Superior temporal gyrus (tissue), 1 donor: ENCODE results near the gene DOP1B.
A peak's percentile ranks its signal among the peaks of the same experiment; 100 is the strongest.
"Not testable (repeated sequence)": the region's sequence is repeated elsewhere in the genome, so short reads cannot be mapped to it uniquely, and the experiment has no call there.

ENCODE experiments used
- DNase-seq: peaks from one replicate; pipeline ENCODE4 v3.0.0-alpha.2; 2016; ENCODE audit errors: extremely low spot score

Gene DOP1B

GRCh38 chr21:36175771-36176565 is 19.3 kb downstream of the DOP1B start:
- no peak for DNase-seq

DNA sequence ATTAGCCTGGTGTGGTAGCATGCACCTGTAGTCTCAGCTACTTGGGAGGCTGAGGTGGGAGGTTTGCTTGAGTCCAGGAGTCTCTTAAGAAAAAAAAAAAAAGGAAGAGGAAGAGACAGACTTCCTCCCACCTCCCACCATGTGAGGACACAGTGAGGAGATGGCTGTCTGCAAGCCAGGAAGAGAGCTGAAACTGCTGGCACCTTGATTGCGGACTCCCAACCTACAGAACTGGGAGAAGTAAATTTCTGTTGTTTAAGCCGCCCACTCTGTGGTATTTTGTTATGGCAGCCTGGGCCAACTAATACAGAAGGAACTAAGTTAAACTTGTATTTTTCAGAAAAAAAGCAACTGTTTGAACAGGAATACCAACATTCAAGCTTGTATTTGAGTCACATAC is 21.7 kb downstream of the DOP1B start:
- DNase-seq = no peak

GRCh38 chr21:36179145-36179544 is 22.5 kb downstream of the DOP1B start:
- DNase-seq = no peak

DNA sequence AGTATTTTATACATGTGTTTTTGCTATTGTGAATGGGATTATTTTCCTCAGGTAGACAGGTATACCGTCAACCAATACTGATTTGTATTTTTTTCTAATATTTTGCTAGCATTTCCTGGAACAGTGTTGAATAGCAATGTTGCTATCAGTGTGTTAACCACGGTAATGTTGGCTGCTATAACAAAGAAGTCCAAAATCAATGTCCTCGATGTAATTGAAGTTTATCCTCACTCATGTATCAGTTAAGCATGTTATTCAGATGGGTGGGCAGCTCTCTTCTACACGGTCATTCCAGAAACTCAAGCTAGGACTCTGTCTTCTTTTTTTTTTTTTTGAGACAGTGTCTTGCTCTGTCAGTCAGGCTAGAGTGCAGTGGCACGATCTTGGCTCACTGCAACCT is 24.3 kb downstream of the DOP1B start:
- DNase-seq = no peak

- DNase-seq = no peak
Measured at GRCh38 chr21:36183144-36183795, 26.6 kb downstream of the DOP1B start.

- DNase-seq = no peak
Measured at GRCh38 chr21:36184545-36184944, 27.9 kb downstream of the DOP1B start.

GRCh38 chr21:36185523-36185922 is 28.9 kb downstream of the DOP1B start:
- DNase-seq = no peak

DNA sequence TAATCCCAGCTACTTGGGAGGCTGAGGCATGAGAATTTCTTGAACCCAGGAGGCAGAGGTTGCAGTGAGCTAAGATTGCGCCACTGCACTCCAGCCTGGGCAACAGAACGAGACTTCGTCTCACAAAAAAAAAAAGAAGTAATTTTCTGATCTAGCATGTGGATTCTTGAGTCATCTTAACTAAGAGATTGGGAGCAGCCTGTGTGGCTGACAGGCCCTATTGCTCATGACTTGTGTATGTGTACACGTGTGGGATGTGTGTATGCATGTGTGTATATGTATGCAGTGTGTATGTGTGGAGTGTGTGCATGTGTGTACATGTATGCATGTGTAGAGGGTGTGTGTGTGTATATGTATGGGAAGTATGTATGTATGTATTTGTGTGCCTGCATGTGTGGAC is 29.5 kb downstream of the DOP1B start:
- no peak for DNase-seq

DNA sequence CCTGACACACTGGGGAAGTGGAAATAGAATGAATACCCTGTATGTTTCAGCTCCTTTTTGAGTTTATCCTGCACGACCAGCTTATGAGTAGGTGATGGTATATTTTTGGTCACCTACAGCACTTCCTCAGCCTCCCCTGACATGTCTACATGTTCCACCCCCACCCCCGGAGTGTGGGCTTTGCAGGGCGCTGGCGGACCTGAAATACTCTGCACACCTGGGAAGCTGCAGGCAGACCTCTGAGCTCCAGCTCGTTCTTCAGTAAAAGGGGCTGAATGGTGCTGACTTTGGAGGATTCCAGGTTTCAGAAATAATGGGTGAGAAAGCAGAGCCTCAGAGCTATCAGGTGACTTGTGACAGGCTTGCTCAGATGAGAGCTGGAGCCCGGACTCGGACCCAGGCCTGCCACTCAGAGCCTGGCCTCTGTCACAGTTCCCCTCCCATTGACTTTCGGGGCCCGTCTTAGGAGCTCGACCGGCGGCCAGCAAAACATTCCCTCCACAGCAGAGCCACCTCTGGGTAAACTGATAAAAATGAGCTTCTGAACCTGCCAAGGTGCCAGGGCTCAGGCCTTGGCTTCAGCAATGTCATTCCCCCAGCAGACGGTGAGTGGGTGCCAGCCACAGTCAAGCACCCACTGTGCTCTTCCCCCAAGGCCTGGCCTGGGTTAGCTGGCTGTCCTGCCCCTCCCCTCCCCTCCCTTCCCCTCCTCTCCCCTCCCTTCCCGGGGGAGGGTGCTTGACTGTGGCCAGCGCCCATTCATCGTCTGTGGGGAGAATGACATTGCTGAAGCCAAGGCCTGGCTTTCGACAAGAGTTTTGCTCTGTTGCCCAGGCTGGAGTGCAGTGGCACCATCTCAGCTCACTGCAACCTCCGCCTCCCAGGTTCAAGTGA is 30.1 kb downstream of the DOP1B start:
- no peak for DNase-seq

- DNase-seq = peak; percentile 23
Measured at GRCh38 chr21:36188081-36188681, 31.6 kb downstream of the DOP1B start.

- DNase-seq = no peak
Measured at GRCh38 chr21:36188937-36189336, 32.3 kb downstream of the DOP1B start.

DNA sequence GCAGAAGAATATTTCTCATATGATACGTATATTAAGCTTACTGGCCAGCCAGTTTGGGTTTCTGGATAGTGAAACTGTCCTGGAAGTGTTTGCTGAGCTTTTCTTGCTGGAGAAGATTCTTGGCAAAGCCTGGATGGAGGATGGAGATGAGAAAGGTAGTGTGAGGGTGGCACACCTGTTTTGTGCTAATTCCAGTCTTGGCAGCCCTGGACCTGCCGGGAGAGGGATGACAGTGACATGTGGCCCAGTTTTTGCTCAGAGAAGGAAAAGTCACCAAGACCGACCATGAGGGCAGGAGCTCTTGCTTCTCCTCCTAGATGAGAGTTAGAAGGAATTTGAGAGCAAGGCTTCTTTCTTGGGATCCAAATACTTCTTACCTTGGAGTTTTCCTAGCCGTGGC is 34.1 kb downstream of the DOP1B start:
- DNase-seq = no peak

DNA sequence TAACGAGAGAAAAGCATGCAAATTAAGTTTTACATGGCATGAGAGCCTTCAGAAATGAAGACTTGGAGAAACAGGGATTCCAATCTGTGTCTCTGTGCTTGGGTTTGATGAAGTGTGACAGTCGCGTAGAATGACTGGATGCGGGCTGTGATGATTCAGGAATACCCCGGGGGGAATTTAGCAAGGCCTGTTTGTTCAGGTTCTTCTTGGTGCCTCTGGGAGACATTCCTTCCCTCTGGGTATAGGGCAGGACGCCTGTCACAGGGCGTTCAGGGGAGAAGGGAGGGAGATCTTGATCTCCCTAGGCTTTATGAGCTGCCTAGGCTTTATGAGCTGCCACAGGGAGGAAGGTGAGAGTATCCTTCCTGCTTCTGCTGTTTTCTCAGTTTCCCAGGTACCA is 36.6 kb downstream of the DOP1B start:
- no peak for DNase-seq

GRCh38 chr21:36194024-36194423 is 37.4 kb downstream of the DOP1B start:
- DNase-seq = no peak

DNA sequence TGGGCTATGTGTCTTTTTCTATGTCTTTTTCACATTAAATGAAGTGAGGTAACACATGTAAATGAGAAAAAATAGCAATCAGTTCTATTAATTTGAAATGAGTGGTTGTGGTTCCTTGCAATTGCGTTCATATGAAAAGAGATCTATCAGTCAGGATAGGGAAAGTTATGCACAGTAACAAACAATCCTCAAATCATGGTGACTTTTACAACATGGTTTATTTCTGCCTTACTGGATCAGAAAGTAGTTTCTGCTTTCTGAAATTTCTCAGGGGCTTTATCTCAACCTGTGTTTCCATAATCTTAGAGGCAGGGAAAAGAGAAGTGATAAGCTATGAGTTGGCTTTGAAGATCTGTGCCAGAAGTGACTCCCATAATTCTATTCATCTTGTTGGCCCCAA is 39.0 kb downstream of the DOP1B start:
- DNase-seq = no peak

DNA sequence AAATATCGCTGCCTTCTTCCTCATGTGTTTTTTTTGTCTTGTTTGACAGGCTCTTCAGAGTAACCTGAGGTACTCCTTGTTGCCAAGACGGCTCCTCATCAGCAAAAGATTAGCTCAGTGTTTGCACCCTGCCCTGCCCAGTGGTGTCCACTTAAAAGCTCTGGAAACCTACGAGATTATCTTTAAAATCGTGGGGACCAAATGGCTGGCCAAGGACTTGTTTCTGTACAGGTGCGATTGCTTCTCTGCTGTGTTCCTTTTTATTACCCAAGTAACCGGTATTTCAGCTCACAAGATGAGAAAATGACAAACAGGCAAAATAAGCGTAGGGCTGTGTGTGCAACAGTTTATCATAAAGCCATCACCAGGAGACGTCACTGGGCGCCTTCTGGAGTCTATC is 42.4 kb downstream of the DOP1B start:
- no peak for DNase-seq

GRCh38 chr21:36199575-36199974 is 43.0 kb downstream of the DOP1B start:
- not testable (repeated sequence) for DNase-seq

DNA sequence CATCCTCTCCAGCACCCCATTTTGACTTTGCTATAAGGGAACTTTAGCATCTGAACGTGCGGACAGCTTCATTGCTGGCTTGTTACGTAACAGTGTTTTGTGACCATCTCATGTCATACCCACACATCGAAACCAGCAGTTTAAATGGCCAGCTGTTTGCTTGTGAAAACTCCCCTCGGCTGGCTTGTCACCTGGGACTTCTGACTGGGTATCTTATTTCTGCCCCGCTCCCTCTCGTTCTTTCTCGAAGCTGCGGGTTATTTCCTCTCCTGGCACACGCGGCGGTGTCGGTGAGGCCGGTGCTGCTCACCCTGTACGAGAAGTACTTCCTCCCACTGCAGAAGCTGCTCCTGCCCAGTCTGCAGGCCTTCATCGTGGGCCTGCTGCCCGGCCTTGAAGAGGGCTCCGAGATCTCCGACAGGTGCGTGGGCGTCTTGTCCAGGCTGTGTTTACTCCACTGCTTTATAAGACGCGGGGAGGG is 43.5 kb downstream of the DOP1B start:
- DNase-seq = no peak

- DNase-seq = no peak
Measured at GRCh38 chr21:36202726-36203602, 46.3 kb downstream of the DOP1B start.

- DNase-seq = no peak
Measured at GRCh38 chr21:36203603-36203889, 46.9 kb downstream of the DOP1B start.

DNA sequence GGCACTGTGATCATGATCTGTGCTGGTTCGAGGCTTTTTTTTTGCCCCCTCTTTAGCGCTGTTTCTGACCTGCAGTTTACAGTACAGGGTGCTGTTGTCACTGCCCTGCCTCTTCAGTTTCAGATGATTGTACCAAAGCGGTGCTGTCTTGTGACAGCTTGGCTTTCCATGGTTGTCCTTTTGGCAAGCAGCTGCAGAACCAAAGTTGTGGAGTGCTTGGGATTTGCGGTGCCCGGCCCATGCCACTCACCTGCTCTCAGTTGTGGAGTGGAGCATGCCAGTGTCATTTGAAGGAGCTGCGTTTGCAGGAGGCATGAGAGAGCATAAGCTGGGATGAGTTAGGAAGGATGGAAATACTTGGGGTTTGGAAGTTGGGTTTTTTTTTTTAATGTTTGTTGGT is 48.4 kb downstream of the DOP1B start:
- DNase-seq = no peak
